GM19351 (cell line): Measurements from ENCODE around the gene ELOB.

Experiments
- ATAC-seq: cut with Tn5 transposase; IDR thresholded peaks from one replicate; pipeline ENCODE4 v1.9.1; 2021; ENCODE audit warnings: mild to moderate bottlenecking, moderate library complexity; ENCODE audit not compliant: unreplicated experiment

ELOB gene

DNA sequence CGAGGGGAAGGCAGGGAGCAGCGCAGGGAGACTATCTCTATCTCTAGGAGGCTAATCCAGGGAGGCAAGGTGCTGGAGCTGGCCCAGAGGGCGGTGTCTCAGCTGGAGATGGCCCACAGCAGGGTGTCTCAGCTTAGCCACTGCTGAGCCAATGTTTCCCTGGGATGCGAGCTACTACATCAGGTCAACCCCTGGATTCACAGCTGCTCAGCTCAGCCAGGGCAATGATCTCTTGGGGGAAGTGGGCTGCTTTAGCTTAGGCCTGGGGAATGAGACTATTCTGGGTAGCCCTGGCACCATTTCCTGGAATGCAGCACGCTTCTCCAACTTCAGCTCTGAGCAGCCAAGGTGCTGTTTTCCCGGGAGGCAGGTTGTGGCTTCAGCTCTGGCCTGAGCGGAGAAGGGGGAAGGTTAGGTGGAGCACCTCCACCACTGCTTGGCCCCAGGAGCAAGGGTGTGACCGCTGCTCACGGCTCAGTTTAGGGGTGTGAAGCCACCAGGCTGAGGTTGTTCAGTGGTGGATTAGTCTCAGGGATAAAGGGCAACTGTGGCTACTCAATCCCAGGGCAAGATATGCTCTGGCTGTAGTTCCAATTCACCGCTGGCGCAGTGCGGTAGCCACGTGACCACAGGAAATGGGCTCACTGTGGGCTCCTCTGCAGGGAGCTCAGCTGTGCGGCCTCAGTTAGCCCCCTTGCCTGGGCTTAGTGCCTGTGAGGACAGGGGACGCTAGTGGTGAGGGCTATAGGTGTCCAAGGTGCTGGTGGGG, 34.8 kb upstream of the ELOB start:
- no peak for ATAC-seq

DNA sequence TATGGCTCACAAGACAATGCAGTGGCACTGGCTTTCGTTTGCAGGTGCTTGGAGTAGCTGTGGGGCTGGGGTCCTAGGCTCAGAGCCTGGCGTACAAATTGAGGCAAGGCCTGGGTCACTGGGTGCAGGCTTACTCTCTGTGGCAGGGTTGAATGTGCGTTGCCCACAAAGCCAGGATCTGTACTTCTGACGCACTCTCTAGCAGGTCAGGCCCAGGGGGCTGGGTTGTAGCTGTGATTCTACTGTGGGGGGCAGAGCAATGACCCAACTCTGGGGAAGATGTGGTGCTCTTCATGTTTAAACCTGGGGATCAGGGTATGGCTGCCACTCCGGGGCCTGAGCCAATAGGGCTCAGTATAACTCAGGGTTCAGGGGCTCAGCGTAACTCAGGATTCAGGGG, 33.6 kb upstream of the ELOB start:
- ATAC-seq, result no peak

DNA sequence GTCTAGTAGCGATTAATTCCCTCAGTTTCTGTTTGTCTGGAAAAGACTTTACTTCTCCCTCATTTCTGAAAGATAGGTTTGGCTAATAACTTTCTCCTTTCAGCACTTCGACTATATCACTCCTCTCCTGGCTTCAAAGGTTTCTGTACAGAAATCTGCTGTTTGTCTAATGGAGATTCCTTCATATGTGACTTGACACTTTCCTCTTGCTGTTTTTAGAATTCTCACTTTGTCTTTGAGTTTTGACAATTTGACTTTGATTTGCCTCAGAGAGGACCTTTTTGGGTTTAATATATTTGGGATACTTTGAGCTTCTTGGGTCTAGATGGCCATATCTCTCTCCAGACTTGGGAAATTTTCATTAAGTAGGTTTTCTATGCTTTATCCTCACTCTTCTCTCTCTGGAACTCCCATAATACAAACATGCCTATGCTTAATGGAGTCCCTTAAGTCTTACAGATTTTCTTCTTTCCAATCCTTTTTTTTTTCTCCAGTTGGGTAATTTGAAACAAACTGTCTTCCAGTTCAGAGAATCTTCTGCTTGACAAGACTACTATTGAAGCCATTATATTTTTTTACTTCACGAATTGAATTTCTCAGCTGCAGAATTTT, 32.2 kb upstream of the ELOB start:
- no peak for ATAC-seq

DNA sequence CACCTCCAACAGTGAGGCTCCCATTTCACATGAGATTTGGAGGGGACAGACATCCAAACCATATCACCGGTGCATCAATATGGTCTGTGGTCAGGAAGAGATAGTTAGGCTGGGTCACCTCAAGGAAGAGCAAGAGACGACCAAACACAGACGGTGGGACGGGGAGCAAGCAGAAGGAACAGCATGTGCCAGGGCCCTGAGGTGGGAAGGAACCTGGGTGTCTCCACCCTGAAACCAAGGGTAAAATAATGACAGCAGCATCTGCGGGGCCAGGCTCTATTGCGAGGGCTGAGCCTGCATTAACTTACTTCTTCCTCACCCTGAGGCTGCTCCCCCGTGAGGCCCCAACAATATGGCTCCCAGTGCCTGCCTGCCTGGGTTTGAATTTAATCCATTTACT, 31.1 kb upstream of the ELOB start:
- no peak for ATAC-seq

DNA sequence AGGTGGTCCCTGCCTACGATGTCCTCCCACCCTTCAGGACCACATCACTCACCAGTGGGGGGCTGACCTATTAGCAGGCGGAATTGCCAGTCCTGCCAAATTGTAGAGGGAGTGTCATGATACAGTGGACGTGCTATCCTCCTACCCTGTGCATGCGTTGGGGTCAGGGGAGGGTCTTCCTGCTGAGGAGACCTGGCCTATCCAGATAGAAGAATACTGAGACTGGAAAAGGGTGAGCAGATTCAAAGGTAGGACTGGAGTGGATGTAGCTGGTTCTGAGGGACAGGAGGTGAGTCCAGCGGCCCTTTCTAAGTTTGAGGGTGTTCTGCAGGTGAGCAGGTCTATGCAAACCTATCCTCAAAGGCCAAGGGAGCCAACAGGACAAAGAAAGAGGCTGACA, 29.2 kb upstream of the ELOB start:
- ATAC-seq, result no peak

DNA sequence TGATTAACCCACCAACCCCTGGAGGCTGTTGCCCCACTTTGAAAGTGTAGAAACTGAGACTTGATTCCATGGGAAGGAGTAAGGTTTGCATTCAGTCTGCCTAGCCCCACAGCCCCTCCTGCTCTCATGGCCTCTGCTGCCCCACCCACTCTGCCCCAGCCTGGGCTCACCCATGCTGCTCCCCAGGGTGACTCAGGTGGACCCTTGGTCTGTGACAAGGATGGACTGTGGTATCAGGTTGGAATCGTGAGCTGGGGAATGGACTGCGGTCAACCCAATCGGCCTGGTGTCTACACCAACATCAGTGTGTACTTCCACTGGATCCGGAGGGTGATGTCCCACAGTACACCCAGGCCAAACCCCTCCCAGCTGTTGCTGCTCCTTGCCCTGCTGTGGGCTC, 27.6 kb upstream of the ELOB start:
- ATAC-seq, result no peak

DNA sequence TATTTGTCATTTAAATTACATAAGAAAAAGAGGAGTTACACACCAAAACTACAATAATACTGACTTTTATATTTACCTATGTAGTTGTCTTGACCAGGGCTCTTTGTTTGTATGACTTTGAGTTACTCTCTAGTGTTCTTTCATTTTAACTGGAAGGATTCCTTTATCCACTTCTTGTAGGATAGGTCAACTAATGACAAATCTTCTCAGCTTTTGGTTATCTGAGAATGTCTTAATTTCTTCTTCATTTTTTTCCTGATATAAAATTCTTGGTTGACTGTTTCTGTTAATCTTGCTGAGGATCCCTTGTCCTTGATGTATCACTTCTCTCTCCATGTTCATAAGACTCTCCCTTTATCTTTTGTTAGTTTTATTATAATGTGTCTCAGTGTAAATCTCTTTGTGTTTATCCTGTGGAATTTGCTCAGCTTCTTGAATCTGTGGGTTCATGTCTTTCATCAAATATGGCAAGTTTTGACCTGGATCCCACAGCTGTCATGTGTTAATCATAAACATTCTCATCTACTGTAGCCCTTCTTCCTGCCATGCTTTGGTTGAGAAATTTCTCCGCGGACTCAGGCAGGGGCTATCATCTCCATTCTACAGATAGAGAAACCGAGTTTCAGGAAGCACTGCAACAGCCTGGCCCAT, 26.6 kb upstream of the ELOB start:
- no peak for ATAC-seq

DNA sequence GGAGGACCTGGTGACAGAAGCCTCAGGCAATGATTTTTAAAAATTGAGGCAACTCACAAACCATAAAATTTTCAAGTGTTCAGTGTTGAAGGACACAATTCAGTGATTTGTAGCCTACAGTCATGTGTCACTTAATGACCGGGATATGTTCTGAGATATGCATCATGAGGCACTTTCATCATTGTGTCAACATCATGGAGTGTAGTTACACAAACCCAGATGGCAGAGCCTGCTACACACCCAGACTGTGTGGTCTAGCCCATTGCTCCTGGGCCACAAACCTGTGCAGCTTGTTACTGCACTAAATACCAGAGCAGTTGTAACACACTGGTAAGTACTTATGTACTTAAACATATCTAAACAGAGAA, 22.8 kb upstream of the ELOB start:
- ATAC-seq, result no peak

DNA sequence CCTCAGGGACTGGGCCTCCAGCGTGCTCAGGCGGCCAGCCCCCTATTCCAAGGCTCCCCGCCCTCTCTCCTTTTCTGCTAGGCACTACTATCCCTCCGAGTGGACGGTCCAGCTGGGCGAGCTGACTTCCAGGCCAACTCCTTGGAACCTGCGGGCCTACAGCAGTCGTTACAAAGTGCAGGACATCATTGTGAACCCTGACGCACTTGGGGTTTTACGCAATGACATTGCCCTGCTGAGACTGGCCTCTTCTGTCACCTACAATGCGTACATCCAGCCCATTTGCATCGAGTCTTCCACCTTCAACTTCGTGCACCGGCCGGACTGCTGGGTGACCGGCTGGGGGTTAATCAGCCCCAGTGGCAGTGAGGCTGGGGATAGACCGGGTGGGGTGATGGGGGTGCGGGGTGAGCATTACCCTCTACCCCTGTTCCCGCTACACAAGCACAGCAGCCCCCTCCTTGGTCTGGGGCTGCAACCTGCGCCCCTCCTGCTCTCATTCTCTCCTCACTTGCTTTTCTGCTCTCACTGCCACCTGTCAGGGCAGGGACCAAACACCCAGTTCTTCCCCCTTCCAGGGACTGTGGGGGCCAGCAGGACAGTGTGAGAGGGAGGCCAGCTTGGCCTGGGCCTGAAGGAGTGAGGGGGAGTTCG, 22.3 kb upstream of the ELOB start:
- no peak for ATAC-seq

DNA sequence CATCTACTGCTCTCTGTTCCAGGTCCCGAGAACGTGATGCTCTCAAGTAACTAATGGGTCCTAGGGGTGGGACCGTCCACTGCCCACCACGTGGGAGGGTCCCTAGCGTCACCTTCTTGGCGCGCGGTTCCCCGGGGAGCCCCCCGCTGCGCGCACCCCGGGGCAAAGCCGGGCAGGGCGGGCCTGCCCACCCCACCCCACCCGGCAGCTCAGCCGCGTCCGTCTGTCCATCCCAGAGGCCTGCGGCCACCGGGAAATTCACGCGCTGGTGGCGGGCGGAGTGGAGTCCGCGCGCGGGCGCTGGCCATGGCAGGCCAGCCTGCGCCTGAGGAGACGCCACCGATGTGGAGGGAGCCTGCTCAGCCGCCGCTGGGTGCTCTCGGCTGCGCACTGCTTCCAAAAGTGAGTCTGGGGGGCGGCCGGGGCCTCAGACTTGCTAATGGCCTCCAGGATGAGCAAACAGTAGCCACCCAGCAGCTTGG, 21.7 kb upstream of the ELOB start:
- no peak for ATAC-seq

DNA sequence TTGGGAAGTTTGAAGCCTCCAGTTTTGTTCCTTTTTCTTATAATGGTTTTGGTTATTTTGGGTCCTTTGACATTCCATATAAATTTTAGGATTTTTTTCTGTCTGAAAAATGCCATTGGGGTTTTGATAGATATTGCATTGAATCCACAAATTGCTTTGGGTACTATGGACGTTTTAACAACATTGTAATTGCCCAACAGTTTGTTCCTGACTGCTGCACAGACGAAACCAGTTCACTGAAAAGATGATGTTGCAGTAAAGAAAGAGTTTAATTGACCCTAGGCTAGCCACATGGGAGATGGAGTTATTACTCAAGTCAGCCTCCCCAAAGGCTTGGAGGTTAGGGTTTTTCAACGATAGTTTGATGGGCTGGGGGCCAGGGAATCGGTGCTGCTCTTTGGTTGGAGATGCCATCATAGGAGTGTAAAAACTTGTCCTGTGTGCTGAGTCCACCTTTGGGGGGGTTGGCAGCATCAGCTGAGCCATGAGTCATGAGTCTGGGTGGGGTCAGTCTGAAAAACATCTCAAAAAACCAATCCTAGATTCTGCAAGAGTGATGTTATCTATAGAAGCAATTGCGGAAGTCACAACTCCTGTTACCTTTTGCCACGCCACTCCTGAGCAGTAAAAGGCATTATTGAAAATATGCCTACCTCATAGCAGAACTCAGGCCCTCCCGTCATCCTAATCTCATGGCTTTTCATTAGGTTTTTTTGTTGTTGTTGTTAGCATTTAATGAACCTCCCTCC, 18.5 kb upstream of the ELOB start:
- no peak for ATAC-seq

DNA sequence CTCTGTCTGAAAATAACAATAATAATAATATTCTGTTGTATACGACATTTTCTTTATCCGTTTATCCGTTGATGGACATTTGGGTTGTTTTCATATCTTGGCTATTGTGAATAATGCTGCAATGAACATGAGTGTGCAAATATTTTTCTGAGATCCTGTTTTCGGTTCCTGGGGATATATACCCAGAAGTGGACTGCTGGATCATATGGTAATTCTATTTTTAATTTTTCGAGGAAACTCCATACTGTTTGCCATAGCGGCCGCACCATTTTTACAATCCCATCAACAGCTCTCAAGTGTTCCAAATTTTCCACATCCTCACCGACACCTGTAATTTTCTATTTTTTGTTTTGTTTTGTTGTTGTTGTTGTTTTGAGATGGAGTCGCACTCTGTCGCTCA, 15.9 kb upstream of the ELOB start:
- no peak for ATAC-seq

DNA sequence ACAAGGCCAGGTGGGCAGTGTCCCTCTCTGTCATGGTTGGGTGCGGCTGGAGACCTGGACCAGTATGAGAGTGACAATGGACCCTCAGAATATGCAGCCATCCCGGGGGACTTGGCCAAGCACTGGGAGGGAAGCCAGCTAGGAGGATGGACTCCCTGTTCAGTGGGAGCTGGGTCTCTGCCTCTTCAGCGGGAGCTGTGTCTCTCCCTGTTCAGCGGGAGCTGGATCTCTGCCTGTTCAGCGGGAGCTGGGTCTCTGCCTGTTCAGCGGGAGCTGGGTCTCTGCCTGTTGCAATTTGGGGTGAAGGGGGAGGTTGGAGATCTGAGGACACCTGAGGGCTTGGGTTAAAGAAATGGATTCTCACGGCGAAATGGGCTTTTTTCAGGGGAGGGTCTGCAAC, 14.1 kb upstream of the ELOB start:
- no peak for ATAC-seq

DNA sequence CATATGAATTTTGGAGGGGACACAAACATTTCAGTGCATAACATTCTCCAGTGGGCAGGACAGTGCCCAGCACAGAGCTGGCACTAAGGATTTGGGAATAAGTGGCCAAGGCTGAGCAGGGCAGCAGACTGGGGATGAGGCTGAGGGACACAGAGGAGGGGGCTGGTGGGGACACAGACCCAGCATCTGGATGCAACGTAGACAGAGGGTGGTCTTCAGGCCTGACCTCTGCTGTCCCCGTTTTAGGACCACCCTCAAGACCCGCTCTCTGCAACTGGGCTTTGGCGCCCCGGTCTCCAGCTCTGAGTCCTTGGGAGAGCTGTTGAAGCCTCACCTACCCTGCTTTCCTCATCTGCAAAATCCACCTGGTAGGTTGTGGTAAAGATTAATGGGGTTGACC, 13.6 kb upstream of the ELOB start:
- ATAC-seq, result no peak

DNA sequence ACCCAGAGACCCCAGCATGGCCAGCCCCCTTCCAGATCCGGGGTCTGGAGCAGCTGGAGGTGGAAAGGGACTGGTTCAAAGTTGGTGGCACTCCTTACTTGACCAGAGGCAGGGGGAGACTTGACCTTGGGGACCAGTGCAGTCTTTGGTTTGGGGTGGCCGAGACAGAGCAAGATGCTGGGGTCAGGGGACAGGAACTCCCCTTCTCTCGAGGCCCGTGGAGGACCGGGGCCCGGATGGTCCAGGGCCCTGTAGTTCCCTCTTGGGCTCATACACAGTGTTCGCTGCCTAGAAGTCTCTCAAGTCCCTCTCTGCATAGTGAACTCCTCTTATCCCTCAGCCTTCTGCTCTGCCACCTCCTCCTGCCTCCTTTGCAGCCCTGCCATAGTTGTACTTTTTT, 10.9 kb upstream of the ELOB start:
- ATAC-seq, result no peak

DNA sequence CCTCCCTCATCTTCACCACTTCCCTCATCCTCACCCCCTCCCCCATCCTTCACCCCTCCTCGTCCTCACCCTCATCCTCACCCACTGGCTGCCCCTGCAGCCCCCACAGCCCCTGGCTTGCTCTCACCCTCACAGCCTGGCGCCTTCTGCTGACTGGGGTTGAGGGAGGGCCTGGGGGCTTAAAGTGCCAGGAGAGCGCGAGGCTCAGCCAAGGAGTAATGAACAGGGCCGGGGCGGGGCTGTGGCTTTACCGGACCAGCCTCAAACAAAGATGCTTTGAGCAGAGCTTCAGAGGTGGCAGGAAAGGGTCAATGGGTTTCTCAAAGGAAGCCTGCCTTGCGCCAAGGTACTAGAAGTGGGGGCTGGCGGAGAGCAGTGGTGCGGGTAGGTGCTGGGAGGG, 10.3 kb upstream of the ELOB start, which contains the start of gene PRSS33:
TSS of gene PRSS33 (minus strand) at position 155 of the 400 bp plus-strand sequence. CDS start 1,013 bp downstream, outside the sequence.
- ATAC-seq, result no peak

DNA sequence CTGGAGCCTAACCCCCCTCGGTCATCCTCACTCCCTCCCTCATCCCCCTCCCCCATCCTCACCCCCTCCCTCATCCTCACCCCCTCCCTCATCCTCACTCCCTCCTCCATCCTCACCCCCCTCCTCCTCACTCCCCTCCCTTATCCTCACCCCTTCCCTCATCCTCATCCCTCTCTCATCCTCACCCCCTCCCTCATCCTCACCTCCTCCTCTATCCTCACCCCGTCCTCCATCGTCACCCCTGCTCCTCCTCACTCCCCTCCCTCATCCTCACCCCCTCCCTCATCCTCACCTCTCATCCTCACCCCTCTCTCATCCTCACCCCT, 9.7 kb upstream of the ELOB start:
- no peak for ATAC-seq

DNA sequence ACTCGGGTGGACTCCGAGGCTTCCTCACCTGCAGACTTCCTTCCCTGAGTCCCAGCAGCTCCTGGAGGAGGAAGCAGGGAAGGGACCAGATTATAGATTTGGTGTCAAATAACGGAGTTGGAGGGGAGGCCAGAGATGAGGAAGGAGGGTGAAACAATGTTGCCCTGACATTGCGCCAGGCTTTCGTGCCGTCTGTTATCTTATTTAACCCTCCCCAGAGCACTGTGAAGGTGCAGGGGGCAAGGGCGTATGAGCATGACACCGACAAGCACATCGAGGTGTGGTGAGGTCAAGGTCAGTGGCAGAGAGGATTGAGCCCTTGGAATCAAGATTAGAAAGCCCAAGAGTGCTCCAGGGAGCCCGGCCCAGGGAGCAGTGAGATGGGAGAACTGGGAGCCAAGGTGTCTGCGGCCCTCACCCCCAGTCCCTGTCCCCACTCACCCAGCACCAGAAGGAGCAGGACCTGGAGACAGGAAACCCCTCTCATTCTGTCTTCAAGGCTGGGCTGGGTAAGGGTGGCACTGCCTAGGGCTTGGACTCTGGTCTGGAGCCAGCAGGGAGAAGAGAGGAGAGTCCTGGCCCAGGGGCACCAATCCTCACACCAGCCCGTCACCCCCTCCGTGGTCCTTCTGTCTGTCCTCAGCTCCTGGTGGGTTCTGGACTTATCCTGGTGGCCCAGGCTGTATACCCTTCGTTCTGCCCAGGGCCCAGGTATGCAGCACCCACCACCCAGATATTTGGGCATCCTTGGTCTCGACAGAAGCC, 9.2 kb upstream of the ELOB start:
- ATAC-seq, result no peak

DNA sequence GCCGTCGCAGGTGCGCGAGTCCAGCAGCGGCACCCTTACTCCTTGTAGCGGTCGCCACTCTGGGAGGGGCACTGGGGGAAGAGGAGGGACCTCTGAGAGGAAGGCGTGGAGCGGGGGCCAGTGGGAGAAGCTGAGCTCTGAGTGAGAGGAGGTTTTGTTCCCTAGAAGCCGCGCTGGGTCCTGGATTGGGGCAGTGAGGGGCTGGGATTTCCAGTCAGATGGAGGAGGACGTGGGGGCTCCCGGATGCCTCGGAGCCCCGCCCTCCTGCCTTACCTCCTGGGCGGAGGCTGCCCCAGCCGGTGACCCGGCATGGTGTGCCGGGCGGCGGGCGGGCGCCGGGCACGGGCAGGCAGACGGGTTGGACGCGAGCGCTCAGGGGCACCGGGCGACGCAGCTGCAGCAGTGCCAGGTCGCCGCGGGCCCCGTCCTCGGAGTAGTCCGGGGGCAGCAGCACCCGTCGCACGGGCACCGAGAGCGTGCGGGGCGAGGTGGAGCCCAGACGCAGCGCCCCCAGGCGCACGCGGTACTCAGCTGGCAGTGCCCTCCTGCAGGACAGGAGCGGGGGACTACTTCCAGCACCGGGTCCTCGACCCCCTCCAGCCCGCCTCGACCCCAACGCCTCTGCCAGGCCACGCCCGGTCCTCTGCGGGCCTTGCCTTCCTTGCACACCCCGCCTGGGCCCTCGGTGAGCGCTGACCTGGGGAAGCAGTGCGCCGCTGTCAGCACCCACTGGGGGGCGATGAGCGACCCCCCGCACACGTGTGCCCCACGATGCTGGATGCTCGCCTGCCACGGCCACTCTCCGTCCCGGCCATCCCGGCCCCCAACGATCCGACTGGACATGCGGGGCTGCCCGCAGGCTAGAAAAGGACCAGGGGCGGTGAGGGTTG, 8.3 kb upstream of the ELOB start:
- ATAC-seq, result no peak
